H1 (cell line): ENCODE measurements around the gene PAN2. TPM values are rescaled to one million over a fixed set of nuclear protein-coding genes. Genes with fewer than 3 reads are reported as not detected.

Experiments
- CTCF ChIA-PET: fragments of 300-600 bp; sonication (Branson Sonifier 250); formaldehyde crosslinking; loops from one replicate; lab custom pipeline; 2021; ENCODE audit not compliant: partially characterized antibody; lab: Charles Lee
- POLR2A ChIA-PET: fragments of 300-600 bp; sonication (Branson Sonifier 250); formaldehyde crosslinking; loops from one replicate; lab custom pipeline; 2021; ENCODE audit warnings: inconsistent platforms; ENCODE audit not compliant: partially characterized antibody; lab: Charles Lee
- DNase-seq, 2 experiments: peaks; one replicate each; pipeline versions ENCODE4 v3.0.0 to v3.0.0-alpha.2; 2010 to 2022; ENCODE audit warnings: low spot score in 2 of 2, low read depth in 1 of 2, mixed read lengths in 1 of 2
- FAIRE-seq: peaks from 2 replicates; lab custom pipeline; 2011; peaks lifted over from hg19 to GRCh38; lab: Jason Lieb, UNC
- H2AFZ ChIP-seq: 2 replicates; pipeline ENCODE4 v1.8.1; 2012; ENCODE audit warnings: low read length, inconsistent platforms
- H2AK5ac ChIP-seq: 2 replicates; pipeline ENCODE4 v1.6.1; 2013; ENCODE audit warnings: low read depth, low read length
- H2BK120ac ChIP-seq: replicated peaks from 2 replicates; pipeline ENCODE3; 2013; ENCODE audit warnings: low read depth, low read length, inconsistent platforms
- H2BK12ac ChIP-seq: 2 replicates; pipeline ENCODE4 v1.6.1; 2013; ENCODE audit warnings: low read depth, low read length
- H2BK15ac ChIP-seq: 2 replicates; pipeline ENCODE4 v1.6.1; 2013; ENCODE audit warnings: low read length
- H2BK20ac ChIP-seq: 2 replicates; pipeline ENCODE4 v1.6.1; 2013; ENCODE audit warnings: low read length
- H2BK5ac ChIP-seq: 2 replicates; pipeline ENCODE4 v1.6.1; 2013; ENCODE audit warnings: low read depth, low read length
- H3K14ac ChIP-seq: 2 replicates; pipeline ENCODE4 v1.6.1; 2013; ENCODE audit warnings: inconsistent platforms; ENCODE audit not compliant: insufficient read length
- H3K18ac ChIP-seq: 2 replicates; pipeline ENCODE4 v1.6.1; 2013; ENCODE audit warnings: low read length; ENCODE audit errors: extremely low read depth
- H3K23ac ChIP-seq: 2 replicates; pipeline ENCODE4 v1.6.1; 2013; ENCODE audit warnings: inconsistent platforms; ENCODE audit not compliant: insufficient read length
- H3K23me2 ChIP-seq: 2 replicates; pipeline ENCODE4 v1.6.1; 2013; ENCODE audit warnings: low read depth, low read length
- H3K27ac ChIP-seq: 2 replicates; pipeline ENCODE4 v1.6.1; 2011; ENCODE audit warnings: low read depth, low read length, inconsistent platforms
- H3K27me3 ChIP-seq, 4 experiments: replicated peaks in 1 of 4; 1 replicate in 1 of 4; 2 replicates in 3 of 4; pipeline versions ENCODE4 v1.6.1 to v1.8.1; 2011 to 2013; ENCODE audit warnings: low read length in 3 of 4, mild to moderate bottlenecking in 3 of 4, inconsistent platforms in 2 of 4, mixed read lengths in 2 of 4, moderate library complexity in 1 of 4; ENCODE audit not compliant: control insufficient read depth in 3 of 4, insufficient read depth in 3 of 4; ENCODE audit errors: extremely low read depth in 1 of 4
- H3K36me3 ChIP-seq, 4 experiments: 2 replicates each; pipeline versions ENCODE4 v1.6.1 to v1.8.1; 2011 to 2013; ENCODE audit warnings: mild to moderate bottlenecking in 4 of 4, low read length in 3 of 4, moderate library complexity in 2 of 4, control low read depth in 1 of 4, inconsistent platforms in 1 of 4; ENCODE audit not compliant: insufficient read depth in 4 of 4, control insufficient read depth in 2 of 4
- H3K4ac ChIP-seq: replicated peaks from 2 replicates; pipeline ENCODE3; 2013; ENCODE audit warnings: low read length, low read depth, mixed read lengths, inconsistent platforms; ENCODE audit not compliant: insufficient read length
- H3K4me1 ChIP-seq, 4 experiments: replicated peaks in 1 of 4; 1 replicate in 1 of 4; 2 replicates in 3 of 4; pipeline versions ENCODE4 v1.6.1 to v1.8.1; 2011 to 2013; ENCODE audit warnings: low read length in 3 of 4, inconsistent platforms in 2 of 4, mixed read lengths in 1 of 4; ENCODE audit not compliant: insufficient read depth in 4 of 4, control insufficient read depth in 3 of 4
- H3K4me2 ChIP-seq, 2 experiments: 2 replicates each; pipeline versions ENCODE4 v1.6.1 to v1.8.1; 2011 to 2013; ENCODE audit warnings: low read depth in 2 of 2, low read length in 2 of 2, control low read depth in 1 of 2, inconsistent platforms in 1 of 2, mild to moderate bottlenecking in 1 of 2; ENCODE audit not compliant: insufficient read depth in 1 of 2
- H3K4me3 ChIP-seq, 4 experiments: fragments of 200-600, 300-600 bp in 1 of 4; sonication (generic), shearing (Covaris generic), sonication (Bioruptor Twin) in 1 of 4; 2 replicates each; pipeline versions ENCODE4 v1.5.1 to v1.8.1; 2011 to 2016; ENCODE audit warnings: low read length in 4 of 4, low read depth in 3 of 4, control low read depth in 2 of 4, inconsistent platforms in 2 of 4, mild to moderate bottlenecking in 2 of 4, mixed read lengths in 1 of 4, moderate library complexity in 1 of 4; ENCODE audit not compliant: insufficient read depth in 2 of 4; ENCODE audit errors: extremely low read depth in 1 of 4
- H3K56ac ChIP-seq: replicated peaks from 2 replicates; pipeline ENCODE3; 2013; ENCODE audit warnings: low read depth, mild to moderate bottlenecking, mixed read lengths, low read length, inconsistent platforms; ENCODE audit not compliant: insufficient read length
- H3K79me1 ChIP-seq: 2 replicates; pipeline ENCODE4 v1.6.1; 2013; ENCODE audit warnings: low read depth, low read length, control low read depth
- H3K79me2 ChIP-seq, 2 experiments: 2 replicates each; pipeline versions ENCODE4 v1.6.1 to v1.8.1; 2012 to 2013; ENCODE audit warnings: low read length in 2 of 2, mild to moderate bottlenecking in 2 of 2, inconsistent platforms in 1 of 2; ENCODE audit not compliant: insufficient read depth in 2 of 2, control insufficient read depth in 1 of 2
- H3K9ac ChIP-seq, 4 experiments: replicated peaks in 1 of 4; 1 replicate in 1 of 4; 2 replicates in 3 of 4; pipeline versions ENCODE4 v1.6.1 to v1.8.1; 2011 to 2013; ENCODE audit warnings: low read depth in 3 of 4, low read length in 3 of 4, control low read depth in 2 of 4, mild to moderate bottlenecking in 2 of 4, moderate library complexity in 2 of 4, inconsistent platforms in 1 of 4; ENCODE audit errors: extremely low read depth in 1 of 4
- H3K9me3 ChIP-seq, 2 experiments: 2 replicates each; pipeline versions ENCODE4 v1.6.1 to v1.8.1; 2012 to 2013; ENCODE audit warnings: mild to moderate bottlenecking in 2 of 2, moderate library complexity in 2 of 2, control low read depth in 1 of 2, inconsistent platforms in 1 of 2, low read depth in 1 of 2, low read length in 1 of 2, mixed read lengths in 1 of 2; ENCODE audit not compliant: insufficient read depth in 2 of 2
- H4K20me1 ChIP-seq, 2 experiments: replicated peaks in 1 of 2; 2 replicates each; pipeline versions ENCODE3 to v1.8.1; 2011 to 2013; ENCODE audit warnings: inconsistent platforms in 2 of 2, low read length in 2 of 2, mild to moderate bottlenecking in 1 of 2; ENCODE audit not compliant: insufficient read depth in 2 of 2, control insufficient read depth in 1 of 2
- H4K5ac ChIP-seq: 2 replicates; pipeline ENCODE4 v1.6.1; 2013; ENCODE audit warnings: low read length, low read depth, mixed read lengths, inconsistent platforms; ENCODE audit not compliant: insufficient read length
- H4K8ac ChIP-seq: 2 replicates; pipeline ENCODE4 v1.8.0; 2013; ENCODE audit warnings: mild to moderate bottlenecking, moderate library complexity, low read length, inconsistent platforms; ENCODE audit not compliant: insufficient read depth; ENCODE audit errors: extremely low read depth
- H4K91ac ChIP-seq: replicated peaks from 2 replicates; pipeline ENCODE3; 2013; ENCODE audit warnings: low read length, mixed read lengths, inconsistent platforms; ENCODE audit not compliant: insufficient read length
- ATF2 ChIP-seq: IDR thresholded peaks from 2 replicates; pipeline ENCODE4 v1.6.1; 2012; ENCODE audit warnings: low read length, inconsistent platforms
- CBX8 ChIP-seq: fragments of 300-800, 300-1000 bp; sonication (generic); IDR thresholded peaks from 2 replicates; pipeline ENCODE4 v1.7.1; 2016; ENCODE audit warnings: low read depth, low read length, borderline replicate concordance
- CHD2 ChIP-seq: IDR thresholded peaks from 2 replicates; pipeline ENCODE4 v1.6.1; 2012; ENCODE audit warnings: low read length, improper control_type of control experiment
- EZH2 ChIP-seq: fragments of 200-600 bp; sonication (generic); IDR thresholded peaks from 2 replicates; pipeline ENCODE4 v1.7.1; 2012; ENCODE audit warnings: low read depth, mild to moderate bottlenecking, moderate library complexity, low read length, inconsistent platforms; ENCODE audit not compliant: severe bottlenecking
- HDAC6 ChIP-seq: IDR thresholded peaks from one replicate; pipeline ENCODE4 v1.7.1; 2012; ENCODE audit warnings: low read depth, mild to moderate bottlenecking, inconsistent platforms, low read length, moderate library complexity
- POLR2AphosphoS5 ChIP-seq: IDR thresholded peaks from 2 replicates; pipeline ENCODE4 v1.6.1; 2011; ENCODE audit warnings: low read depth, low read length
- POU5F1 ChIP-seq: IDR thresholded peaks from 2 replicates; pipeline ENCODE4 v1.6.1; 2011; ENCODE audit warnings: low read depth, mild to moderate bottlenecking, low read length, moderate library complexity
- RBBP5 ChIP-seq: IDR thresholded peaks from 2 replicates; pipeline ENCODE4 v1.7.1; 2012; ENCODE audit warnings: low read depth, mild to moderate bottlenecking, inconsistent platforms, low read length, moderate library complexity, borderline replicate concordance
- SP4 ChIP-seq: IDR thresholded peaks from 2 replicates; pipeline ENCODE4 v1.6.1; 2012; ENCODE audit warnings: low read length, inconsistent platforms
- WGBS, 2 experiments: shearing (Covaris generic) in 1 of 2; methylation state at CpG; one replicate each; pipeline versions ENCODE4 v1.1.6 to v1.1.7; 2013 to 2015; ENCODE audit warnings: low lambda C conversion rate in 2 of 2, mixed read lengths in 2 of 2, inconsistent platforms in 1 of 2, low coverage in 1 of 2, missing lambda C conversion rate in 1 of 2; ENCODE audit not compliant: insufficient replicate concordance in 2 of 2, insufficient coverage in 1 of 2, insufficient read length in 1 of 2; ENCODE audit errors: extremely low coverage in 1 of 2, missing lambda C conversion rate in 1 of 2; 5-methylcytosine and 5-hydroxymethylcytosine counted together
- polyA plus RNA-seq, 7 experiments: library from polyadenylated mRNA; depleted of rRNA in 3 of 7; stranded (reverse) in 5 of 7; unstranded in 2 of 7; fragments of >200 nt in 5 of 7; fragments of 200-250 nt in 2 of 7; gene quantifications; 1 replicate in 5 of 7; 2 replicates in 1 of 7; 4 replicates in 1 of 7; pipeline versions ENCODE4 v1.2.1 to v1.2.3, GENCODE V29; 2011 to 2013; ENCODE audit warnings: missing spikeins in 2 of 7, mixed read lengths in 2 of 7
- total RNA-seq: library from RNA; stranded (reverse); fragmentation: NEBNext Ultra II Directional; extraction: Animal tissue kit (Norgen Biotek cat#: 25700); gene quantifications from 2 replicates; pipeline ENCODE4 v1.2.1, GENCODE V29; 2021

PAN2 gene
- total and polyA plus RNA-seq, 2 of the 8 experiments (the other 6 are each of a cell fraction or from before 2014, with no cell fraction given), result 29.6 to 36.7 TPM

- peak overlapping the region; percentile 10 for H4K5ac ChIP-seq
- no peak overlapping the region for H2AFZ ChIP-seq
- WGBS, 2 experiments, result 60% methylated on average over 20 of the region's 21 CpGs; no CpG with 5 or more reads in 1 of the 2 experiments
- H3K4me1 ChIP-seq, result peaks cover 0 to 9% (median 2%) of the 10 kb centered on the region in 4 experiments; a peak in 4 of 7 replicates
- no peak overlapping the region for H2BK20ac ChIP-seq
- H3K27me3 ChIP-seq, result no peaks in the 10 kb centered on the region
- peak overlapping the region in 3 of 4 experiments; percentile 0 to 71 (median 49); a peak in 3 of 7 replicates for H3K9ac ChIP-seq
- H4K8ac ChIP-seq, result peak overlapping the region; percentile 63; the same call in 1 of the 2 replicates
- no peak overlapping the region for H3K4ac ChIP-seq
- no peak overlapping the region for H3K56ac ChIP-seq
- peaks cover 2 to 14% (median 8%) of the 10 kb centered on the region in 4 experiments; a peak in 5 of 8 replicates for H3K36me3 ChIP-seq
- no peaks in the 10 kb centered on the region for H3K9me3 ChIP-seq
- no peak overlapping the region for H2BK15ac ChIP-seq
- H3K14ac ChIP-seq, result no peak overlapping the region
- CTCF ChIA-PET, result interaction anchor here (0.5 to 1.6 kb wide), 6 partner anchors 22 to 1902 kb away, joined by 3 to 4 read pairs (median 3); partner anchors contain the start of gene SMARCC2
- no peak overlapping the region for H4K91ac ChIP-seq
- peak overlapping the region; percentile 82 to 89 for H3K4me2 ChIP-seq
- peaks cover 12 to 38% of the 10 kb centered on the region in 2 experiments for H3K79me2 ChIP-seq
- H2BK5ac ChIP-seq, result peak overlapping the region; percentile 86
- FAIRE-seq, result no peak
- peak overlapping the region; percentile 77; the same call in 1 of the 2 replicates for H2BK12ac ChIP-seq
- peak in 1 of 2 experiments; percentile 46 for DNase-seq
- H3K23ac ChIP-seq, result no peak overlapping the region
- no peak overlapping the region for H2AK5ac ChIP-seq
- peaks cover 3% of the 10 kb centered on the region; the same call in 1 of the 2 replicates for H3K23me2 ChIP-seq
- no peak overlapping the region for H2BK120ac ChIP-seq
- H3K79me1 ChIP-seq, result no peaks in the 10 kb centered on the region
- H3K18ac ChIP-seq, result peak overlapping the region; percentile 86
- POLR2A ChIA-PET, result interaction anchor here (0.7 to 2.1 kb wide), 13 partner anchors 17 to 184 kb away, joined by 3 to 14 read pairs (median 4); partner anchors contain the start of genes ANKRD52, COQ10A, IL23A and PAN2
- peaks cover 0 to 2% of the 10 kb centered on the region in 2 experiments for H4K20me1 ChIP-seq
- peak overlapping the region; percentile 78 for H3K27ac ChIP-seq
- peak overlapping the region; percentile 34 to 99 (median 96); a peak in 7 of 8 replicates for H3K4me3 ChIP-seq
- TF ChIP-seq HDAC6, result no peak
- TF ChIP-seq CHD2, result no peak
- peak; percentile 49; the same call in 1 of the 2 replicates for TF ChIP-seq ATF2
- TF ChIP-seq SP4, result no peak
- no peak for TF ChIP-seq POU5F1
- no peak for TF ChIP-seq RBBP5
- TF ChIP-seq CBX8, result no peak
- TF ChIP-seq POLR2AphosphoS5, result no peak; the same call in 1 of the 2 replicates
- no peak for TF ChIP-seq EZH2
Measured at GRCh38 chr12:56300644-56301464, 32.9 kb downstream of the PAN2 start.
